HCT116 (cell line): ENCODE measurements around the gene RPL7L1. TPM values are rescaled to one million over a fixed set of nuclear protein-coding genes. Genes with fewer than 3 reads are reported as not detected.

Experiments
- ATAC-seq: fragments of 200-7000 bp; cut with Tn5 transposase; 2 replicates; pipeline ENCODE4 v1.9.1; 2020; ENCODE audit warnings: mild to moderate bottlenecking, moderate library complexity
- BruUV-seq: library from RNA; stranded (reverse); fragments of 400-500 nt; replicated peaks from 2 replicates; lab custom pipeline; 2021; lab: Mats Ljungman, UMichigan
- CTCF ChIA-PET: fragments of 300-600 bp; sonication (Branson Sonifier 250); formaldehyde crosslinking; loops from one replicate; lab custom pipeline; 2021; ENCODE audit warnings: antibody characterized with exemption; lab: Charles Lee
- POLR2A ChIA-PET: fragments of 300-600, 350-600 bp; sonication (Branson Sonifier 250); formaldehyde crosslinking; loops from one replicate; lab custom pipeline; 2021; ENCODE audit warnings: antibody characterized with exemption; lab: Charles Lee
- RAD21 ChIA-PET, 2 experiments: fragments of 300-600 bp; sonication (Branson Sonifier 250); formaldehyde crosslinking; loops; one replicate each; lab custom pipeline; 2023; ENCODE audit warnings: low total read pairs in 2 of 2; ENCODE audit not compliant: uncharacterized antibody in 2 of 2, unreplicated experiment in 2 of 2, low non-redundant PET in 1 of 2; lab: Charles Lee
- DNase-seq: peaks from one replicate; pipeline ENCODE4 v3.0.0-alpha.2; 2010; ENCODE audit warnings: low read depth, low spot score
- H2AFZ ChIP-seq: fragments of 200-600 bp; shearing (Covaris generic), sonication (generic); 2 replicates; pipeline ENCODE4 v1.6.1; 2017; ENCODE audit warnings: low read depth, mixed run types, mixed read lengths, antibody characterized with exemption, low read length; ENCODE audit not compliant: poor library complexity, severe bottlenecking
- H3K27ac ChIP-seq: 2 replicates; pipeline ENCODE4 v1.5.1; 2012; ENCODE audit warnings: low read depth, low read length
- H3K27me3 ChIP-seq: fragments of 200-600 bp; sonication (generic); 2 replicates; pipeline ENCODE4 v1.6.1; 2016; ENCODE audit warnings: mixed run types, low read length, mixed read lengths; ENCODE audit not compliant: insufficient read depth
- H3K36me3 ChIP-seq, 2 experiments: fragments of 200-500 bp in 1 of 2; fragments of 200-600 bp in 1 of 2; sonication (Bioruptor generic) in 1 of 2; sonication (generic) in 1 of 2; 2 replicates each; pipeline versions ENCODE4 v1.5.1 to v1.6.1; 2014 to 2016; ENCODE audit warnings: low read length in 2 of 2, inconsistent platforms in 1 of 2, mixed read lengths in 1 of 2, mixed run types in 1 of 2; ENCODE audit not compliant: insufficient read depth in 2 of 2, control insufficient read depth in 1 of 2
- H3K4me1 ChIP-seq, 2 experiments: fragments of 200-600 bp in 1 of 2; sonication (generic) in 1 of 2; 2 replicates each; pipeline versions ENCODE4 v1.5.1 to v1.6.1; 2012 to 2017; ENCODE audit warnings: low read length in 2 of 2, inconsistent platforms in 1 of 2, mild to moderate bottlenecking in 1 of 2, mixed read lengths in 1 of 2, mixed run types in 1 of 2, moderate library complexity in 1 of 2; ENCODE audit not compliant: insufficient read depth in 2 of 2, control insufficient read depth in 1 of 2
- H3K4me2 ChIP-seq: fragments of 200-600 bp; sonication (generic); 2 replicates; pipeline ENCODE4 v1.6.1; 2017; ENCODE audit warnings: mixed run types, low read length, mixed read lengths
- H3K4me3 ChIP-seq, 2 experiments: fragments of 200-600 bp in 1 of 2; sonication (generic) in 1 of 2; replicated peaks in 1 of 2; 2 replicates each; pipeline ENCODE4 v1.5.1; 2011 to 2016; ENCODE audit warnings: low read length in 2 of 2, control low read depth in 1 of 2, low read depth in 1 of 2, mild to moderate bottlenecking in 1 of 2, mixed read lengths in 1 of 2, mixed run types in 1 of 2
- H3K79me2 ChIP-seq: fragments of 200-600 bp; sonication (generic); 2 replicates; pipeline ENCODE4 v1.6.1; 2017; ENCODE audit warnings: mild to moderate bottlenecking, mixed run types, low read length, moderate library complexity, mixed read lengths; ENCODE audit not compliant: insufficient read depth
- H3K9ac ChIP-seq: fragments of 200-600 bp; sonication (generic); 2 replicates; pipeline ENCODE4 v1.6.1; 2016; ENCODE audit warnings: low read length, mixed read lengths
- H3K9me2 ChIP-seq: fragments of 200-600 bp; sonication (generic), shearing (Covaris generic); 2 replicates; pipeline ENCODE4 v1.6.1; 2017; ENCODE audit warnings: mixed run types, mild to moderate bottlenecking, moderate library complexity; ENCODE audit not compliant: insufficient read depth
- H3K9me3 ChIP-seq, 2 experiments: fragments of 200-500 bp in 1 of 2; fragments of 200-600 bp in 1 of 2; sonication (Bioruptor generic) in 1 of 2; sonication (generic) in 1 of 2; 2 replicates each; pipeline ENCODE4 v1.6.1; 2014 to 2017; ENCODE audit warnings: low read length in 2 of 2, mixed read lengths in 2 of 2, inconsistent platforms in 1 of 2, low read depth in 1 of 2, mild to moderate bottlenecking in 1 of 2, mixed run types in 1 of 2, moderate library complexity in 1 of 2; ENCODE audit not compliant: control insufficient read depth in 1 of 2, insufficient read depth in 1 of 2
- H4K20me1 ChIP-seq: fragments of 200-600 bp; sonication (generic), shearing (Covaris generic); 2 replicates; pipeline ENCODE4 v1.6.1; 2017; ENCODE audit warnings: mixed run types, mild to moderate bottlenecking, moderate library complexity; ENCODE audit not compliant: insufficient read depth
- EGR1 ChIP-seq: IDR thresholded peaks from 2 replicates; pipeline ENCODE4 v1.6.1; 2012; ENCODE audit warnings: low read depth
- EZH2 ChIP-seq: fragments of 200-600 bp; sonication (generic); IDR thresholded peaks from 2 replicates; pipeline ENCODE4 v1.6.1; 2017; ENCODE audit warnings: antibody characterized with exemption, mixed run types
- JUND ChIP-seq: IDR thresholded peaks from 2 replicates; pipeline ENCODE4 v1.6.1; 2012
- POLR2A ChIP-seq: IDR thresholded peaks from 2 replicates; pipeline ENCODE4 v1.7.0; 2011; ENCODE audit warnings: borderline replicate concordance; ENCODE audit not compliant: insufficient read depth, insufficient read length; ENCODE audit errors: extremely low read depth
- SIN3A ChIP-seq: IDR thresholded peaks from 2 replicates; pipeline ENCODE4 v1.6.1; 2012; ENCODE audit warnings: low read depth
- SRF ChIP-seq: IDR thresholded peaks from 2 replicates; pipeline ENCODE4 v1.6.1; 2012; ENCODE audit warnings: low read depth
- YY1 ChIP-seq: IDR thresholded peaks from 2 replicates; pipeline ENCODE4 v1.6.1; 2011; ENCODE audit warnings: low read length, low read depth, moderate library complexity, mild to moderate bottlenecking; ENCODE audit not compliant: insufficient replicate concordance; ENCODE audit errors: extremely low read depth
- ZNF274 ChIP-seq: fragments of 200-500 bp; sonication (Bioruptor generic); IDR thresholded peaks from 2 replicates; pipeline ENCODE4 v1.6.1; 2014; ENCODE audit warnings: mild to moderate bottlenecking, low read depth, low read length, inconsistent platforms
- intact Hi-C: fragments of 100-400 bp; cut with micrococcal nuclease; formaldehyde crosslinking; loops from 2 replicates; pipeline ENCODE4 v1.10.0; 2022
- total RNA-seq: library from RNA; stranded (reverse); gene quantifications from one replicate; pipeline ENCODE4 v1.2.1, GENCODE V29; 2021; ENCODE audit not compliant: unreplicated experiment
- TF ChIP-seq, protein P1 (sequence below): IDR thresholded peaks from 2 replicates; pipeline ENCODE4 v1.6.1; 2012
- TF ChIP-seq, protein P2 (sequence below): IDR thresholded peaks from 2 replicates; pipeline ENCODE4 v1.6.1; 2012; ENCODE audit warnings: low read depth
- TF ChIP-seq, protein P3 (sequence below): IDR thresholded peaks from 2 replicates; pipeline ENCODE4 v1.6.1; 2012

The RPL7L1 gene
- total RNA-seq, 1 experiment from 2014 or later: 125 TPM

DNA sequence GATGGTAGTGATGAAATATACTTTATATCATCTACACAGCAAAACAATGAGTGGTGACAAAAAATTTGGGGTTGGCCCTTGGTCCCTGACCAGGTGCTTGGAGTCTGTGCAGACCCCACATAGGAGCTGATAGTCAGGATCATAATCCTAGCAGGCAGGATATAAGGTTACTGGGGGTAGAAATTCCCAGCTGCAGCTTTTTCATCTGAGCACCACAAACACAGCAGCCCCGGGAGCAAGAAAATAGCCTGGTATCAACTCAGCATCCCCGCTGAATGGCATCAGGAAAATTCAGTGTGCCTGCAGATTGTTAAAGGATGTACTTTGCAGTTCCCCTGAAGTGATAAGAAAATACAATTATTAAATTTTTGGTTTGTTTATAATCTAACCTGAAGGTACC, 27.8 kb upstream of the RPL7L1 start:
- H3K4me1 ChIP-seq: no peaks in the 10 kb centered on the region
- H3K9me3 ChIP-seq: no peaks in the 10 kb centered on the region
- intact Hi-C loops: no loop called here
- ChIA-PET RAD21 (no interaction called here), POLR2A (no interaction called here), CTCF (no interaction called here)
- no peaks in the 10 kb centered on the region for H4K20me1 ChIP-seq
- H3K4me3 ChIP-seq: no peak overlapping the region
- no TSS peak for BruUV-seq
- peaks cover 0 to 2% of the 10 kb centered on the region in 2 experiments; a peak in 2 of 4 replicates for H3K36me3 ChIP-seq
- H3K4me2 ChIP-seq: no peak overlapping the region
- no peaks in the 10 kb centered on the region for H3K79me2 ChIP-seq
- no peak for ATAC-seq
- no peak for TF ChIP-seq POLR2A
- no peak for TF ChIP-seq SIN3A
- TF ChIP-seq EGR1: no peak
- no peak for TF ChIP-seq YY1
- TF ChIP-seq SRF: no peak
- TF ChIP-seq JUND: no peak
- TF ChIP-seq, protein P1, sequence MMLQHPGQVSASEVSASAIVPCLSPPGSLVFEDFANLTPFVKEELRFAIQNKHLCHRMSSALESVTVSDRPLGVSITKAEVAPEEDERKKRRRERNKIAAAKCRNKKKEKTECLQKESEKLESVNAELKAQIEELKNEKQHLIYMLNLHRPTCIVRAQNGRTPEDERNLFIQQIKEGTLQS: no peak
- TF ChIP-seq, protein P2, sequence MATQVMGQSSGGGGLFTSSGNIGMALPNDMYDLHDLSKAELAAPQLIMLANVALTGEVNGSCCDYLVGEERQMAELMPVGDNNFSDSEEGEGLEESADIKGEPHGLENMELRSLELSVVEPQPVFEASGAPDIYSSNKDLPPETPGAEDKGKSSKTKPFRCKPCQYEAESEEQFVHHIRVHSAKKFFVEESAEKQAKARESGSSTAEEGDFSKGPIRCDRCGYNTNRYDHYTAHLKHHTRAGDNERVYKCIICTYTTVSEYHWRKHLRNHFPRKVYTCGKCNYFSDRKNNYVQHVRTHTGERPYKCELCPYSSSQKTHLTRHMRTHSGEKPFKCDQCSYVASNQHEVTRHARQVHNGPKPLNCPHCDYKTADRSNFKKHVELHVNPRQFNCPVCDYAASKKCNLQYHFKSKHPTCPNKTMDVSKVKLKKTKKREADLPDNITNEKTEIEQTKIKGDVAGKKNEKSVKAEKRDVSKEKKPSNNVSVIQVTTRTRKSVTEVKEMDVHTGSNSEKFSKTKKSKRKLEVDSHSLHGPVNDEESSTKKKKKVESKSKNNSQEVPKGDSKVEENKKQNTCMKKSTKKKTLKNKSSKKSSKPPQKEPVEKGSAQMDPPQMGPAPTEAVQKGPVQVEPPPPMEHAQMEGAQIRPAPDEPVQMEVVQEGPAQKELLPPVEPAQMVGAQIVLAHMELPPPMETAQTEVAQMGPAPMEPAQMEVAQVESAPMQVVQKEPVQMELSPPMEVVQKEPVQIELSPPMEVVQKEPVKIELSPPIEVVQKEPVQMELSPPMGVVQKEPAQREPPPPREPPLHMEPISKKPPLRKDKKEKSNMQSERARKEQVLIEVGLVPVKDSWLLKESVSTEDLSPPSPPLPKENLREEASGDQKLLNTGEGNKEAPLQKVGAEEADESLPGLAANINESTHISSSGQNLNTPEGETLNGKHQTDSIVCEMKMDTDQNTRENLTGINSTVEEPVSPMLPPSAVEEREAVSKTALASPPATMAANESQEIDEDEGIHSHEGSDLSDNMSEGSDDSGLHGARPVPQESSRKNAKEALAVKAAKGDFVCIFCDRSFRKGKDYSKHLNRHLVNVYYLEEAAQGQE: no peak
- TF ChIP-seq, protein P3, sequence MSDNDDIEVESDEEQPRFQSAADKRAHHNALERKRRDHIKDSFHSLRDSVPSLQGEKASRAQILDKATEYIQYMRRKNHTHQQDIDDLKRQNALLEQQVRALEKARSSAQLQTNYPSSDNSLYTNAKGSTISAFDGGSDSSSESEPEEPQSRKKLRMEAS: no peak
- TF ChIP-seq ZNF274: no peak
- TF ChIP-seq EZH2: no peak
- DNase-seq: no peak
- no peaks in the 10 kb centered on the region for H3K9me2 ChIP-seq
- H3K27ac ChIP-seq: no peak overlapping the region
- no peak overlapping the region for H3K9ac ChIP-seq
- H3K27me3 ChIP-seq: no peaks in the 10 kb centered on the region
- H2AFZ ChIP-seq: no peak overlapping the region
